Prostate gland (tissue), 2 donors: ENCODE results near the gene CCDC124. TPM values are rescaled to one million over a fixed set of nuclear protein-coding genes. Genes with fewer than 3 reads are reported as not detected.

Source experiments
- DNase-seq: peaks from one replicate; pipeline ENCODE4 v3.0.0-alpha.2; 2019; ENCODE audit warnings: low spot score
- H3K27ac ChIP-seq, 2 donors: fragments of 200-600 bp; sonication (generic); 2 replicates each; pipeline ENCODE4 v1.5.1; 2017 to 2019
- H3K27me3 ChIP-seq: fragments of 200-600 bp; sonication (generic); replicated peaks from 2 replicates; pipeline ENCODE4 v1.5.1; 2019; ENCODE audit not compliant: insufficient read depth
- H3K36me3 ChIP-seq, 2 donors: fragments of 200-600 bp; sonication (generic); 1 replicate in 1 of 2; 2 replicates in 1 of 2; pipeline versions ENCODE4 v1.5.1 to v1.8.1; 2017 to 2019
- H3K4me1 ChIP-seq: fragments of 200-600 bp; sonication (generic); replicated peaks from 2 replicates; pipeline ENCODE4 v1.5.1; 2019
- H3K4me3 ChIP-seq, 2 donors: fragments of 200-600 bp; sonication (generic); 2 replicates each; pipeline ENCODE4 v1.5.1; 2017 to 2019
- H3K9me3 ChIP-seq: fragments of 200-600 bp; sonication (generic); 2 replicates; pipeline ENCODE4 v1.5.1; 2017
- POLR2A ChIP-seq: fragments of 450-650 bp; IDR thresholded peaks from one replicate; pipeline ENCODE4 v1.6.1; 2016; ENCODE audit warnings: antibody characterized with exemption, mild to moderate bottlenecking
- POLR2AphosphoS5 ChIP-seq: sonication (generic); formaldehyde crosslinking; IDR thresholded peaks from one replicate; pipeline ENCODE4 v1.6.1; 2017; ENCODE audit warnings: antibody characterized with exemption
- WGBS: methylation state at CpG from one replicate; pipeline ENCODE4 v1.1.5; 2018; 5-methylcytosine and 5-hydroxymethylcytosine counted together
- intact Hi-C: fragments of 100-400 bp; cut with DNase I; formaldehyde crosslinking; loops from one replicate; pipeline ENCODE4 v1.14.2; 2022
- total RNA-seq, 2 donors: library from RNA; depleted of rRNA; stranded (reverse); fragments of >200 nt; gene quantifications; one replicate each; pipeline ENCODE4 v1.1.0, GENCODE V29; 2016
- TF ChIP-seq, protein P1 (sequence below), 4 experiments: fragments of 200-600 bp in 2 of 4; fragments of 450-650 bp in 2 of 4; sonication (generic) in 2 of 4; IDR thresholded peaks; 1 replicate in 3 of 4; 2 replicates in 1 of 4; pipeline ENCODE4 v1.5.1; 2016 to 2019; ENCODE audit warnings: antibody characterized with exemption in 4 of 4, mild to moderate bottlenecking in 2 of 4, moderate library complexity in 2 of 4

The CCDC124 gene
- total RNA-seq, 2 donors from 2014 or later = 48.7 to 52.2 TPM

DNA sequence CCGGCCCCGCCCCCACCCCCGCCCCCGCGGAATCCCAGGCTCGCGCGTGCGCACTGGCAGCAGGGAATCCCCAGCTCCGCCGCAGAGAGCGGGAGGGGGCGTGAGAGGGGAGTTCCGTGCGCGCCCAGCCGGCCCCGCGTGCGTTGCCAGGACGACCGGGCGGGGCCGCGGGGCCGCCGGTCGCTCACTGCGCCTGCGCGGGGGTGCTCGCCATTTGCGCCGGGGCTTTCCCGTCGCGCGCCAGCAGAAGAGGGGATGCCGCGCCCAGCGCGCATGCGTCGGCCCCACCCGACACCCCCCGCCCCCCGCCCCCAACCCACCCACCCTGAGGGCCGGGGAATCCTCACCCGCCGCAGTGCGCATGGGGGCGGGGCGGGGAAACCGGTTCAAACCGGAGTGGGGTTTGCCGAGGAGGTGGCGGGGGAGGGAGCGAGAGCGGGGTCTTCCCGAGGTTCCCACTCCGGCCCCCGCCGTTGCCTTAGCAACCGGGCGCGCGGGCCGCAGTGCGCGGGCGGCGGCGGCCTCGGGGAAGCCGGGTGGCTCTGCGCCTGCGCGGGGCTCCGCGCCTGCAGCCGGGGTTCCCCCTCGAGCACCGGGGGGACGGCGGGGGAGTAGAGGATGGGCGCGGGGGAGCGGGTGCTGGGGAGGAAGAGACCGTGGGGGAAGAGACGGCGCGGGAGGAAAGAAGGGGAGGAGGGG is 15.1 kb downstream of the CCDC124 start:
- H3K36me3 ChIP-seq = no peaks in the 10 kb centered on the region
- peak overlapping the region; percentile 74 for H3K4me3 ChIP-seq
- WGBS = under 1% methylated on average over 56 of the region's 92 CpGs
- H3K9me3 ChIP-seq = no peaks in the 10 kb centered on the region
- H3K27ac ChIP-seq = peak overlapping the region; percentile 38 to 59
- no peaks in the 10 kb centered on the region for H3K4me1 ChIP-seq
- peak; percentile 58 for TF ChIP-seq POLR2AphosphoS5
- TF ChIP-seq POLR2A = no peak
- intact Hi-C loops = loop anchor here (10.0 kb wide), 1 partner anchor 107 kb away; no protein-coding TSS in a partner anchor
- peak; percentile 87 for DNase-seq
- H3K27me3 ChIP-seq = peaks cover 15% of the 10 kb centered on the region

DNA sequence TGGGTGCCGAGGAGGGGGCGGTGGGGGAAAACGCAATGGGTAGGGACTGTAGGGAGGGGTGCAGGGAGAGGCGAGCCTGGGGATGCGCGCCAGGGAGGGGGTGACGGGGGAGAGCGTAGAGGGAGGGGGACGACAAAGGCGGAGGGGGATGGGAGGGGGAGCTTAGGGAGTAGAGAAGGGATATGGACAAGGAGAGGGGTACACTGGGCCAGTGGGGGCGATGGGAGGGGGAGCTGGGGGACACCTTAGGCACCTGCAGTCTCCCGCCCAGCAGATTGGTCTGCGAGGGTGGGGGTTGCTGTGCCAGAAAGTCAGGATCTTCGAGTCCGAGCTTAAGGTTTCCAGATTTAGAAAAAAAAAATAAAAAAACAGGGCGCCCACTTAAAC is 15.7 kb downstream of the CCDC124 start:
- TF ChIP-seq, protein P1, sequence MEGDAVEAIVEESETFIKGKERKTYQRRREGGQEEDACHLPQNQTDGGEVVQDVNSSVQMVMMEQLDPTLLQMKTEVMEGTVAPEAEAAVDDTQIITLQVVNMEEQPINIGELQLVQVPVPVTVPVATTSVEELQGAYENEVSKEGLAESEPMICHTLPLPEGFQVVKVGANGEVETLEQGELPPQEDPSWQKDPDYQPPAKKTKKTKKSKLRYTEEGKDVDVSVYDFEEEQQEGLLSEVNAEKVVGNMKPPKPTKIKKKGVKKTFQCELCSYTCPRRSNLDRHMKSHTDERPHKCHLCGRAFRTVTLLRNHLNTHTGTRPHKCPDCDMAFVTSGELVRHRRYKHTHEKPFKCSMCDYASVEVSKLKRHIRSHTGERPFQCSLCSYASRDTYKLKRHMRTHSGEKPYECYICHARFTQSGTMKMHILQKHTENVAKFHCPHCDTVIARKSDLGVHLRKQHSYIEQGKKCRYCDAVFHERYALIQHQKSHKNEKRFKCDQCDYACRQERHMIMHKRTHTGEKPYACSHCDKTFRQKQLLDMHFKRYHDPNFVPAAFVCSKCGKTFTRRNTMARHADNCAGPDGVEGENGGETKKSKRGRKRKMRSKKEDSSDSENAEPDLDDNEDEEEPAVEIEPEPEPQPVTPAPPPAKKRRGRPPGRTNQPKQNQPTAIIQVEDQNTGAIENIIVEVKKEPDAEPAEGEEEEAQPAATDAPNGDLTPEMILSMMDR (IDR thresholded peaks at IDR 0.05) = no peak
- no peak for TF ChIP-seq POLR2A
- no peak for TF ChIP-seq POLR2AphosphoS5
- no peak for DNase-seq
- H3K4me1 ChIP-seq = no peaks in the 10 kb centered on the region
- H3K27me3 ChIP-seq = peaks cover 18% of the 10 kb centered on the region
- no peaks in the 10 kb centered on the region for H3K9me3 ChIP-seq
- H3K27ac ChIP-seq = no peak overlapping the region
- intact Hi-C loops = loop anchor here (10.0 kb wide), 1 partner anchor 106 kb away; no protein-coding TSS in a partner anchor
- 1% methylated on average over 15 of the region's 16 CpGs for WGBS
- no peaks in the 10 kb centered on the region for H3K36me3 ChIP-seq
- H3K4me3 ChIP-seq = peak overlapping the region; percentile 74

DNA sequence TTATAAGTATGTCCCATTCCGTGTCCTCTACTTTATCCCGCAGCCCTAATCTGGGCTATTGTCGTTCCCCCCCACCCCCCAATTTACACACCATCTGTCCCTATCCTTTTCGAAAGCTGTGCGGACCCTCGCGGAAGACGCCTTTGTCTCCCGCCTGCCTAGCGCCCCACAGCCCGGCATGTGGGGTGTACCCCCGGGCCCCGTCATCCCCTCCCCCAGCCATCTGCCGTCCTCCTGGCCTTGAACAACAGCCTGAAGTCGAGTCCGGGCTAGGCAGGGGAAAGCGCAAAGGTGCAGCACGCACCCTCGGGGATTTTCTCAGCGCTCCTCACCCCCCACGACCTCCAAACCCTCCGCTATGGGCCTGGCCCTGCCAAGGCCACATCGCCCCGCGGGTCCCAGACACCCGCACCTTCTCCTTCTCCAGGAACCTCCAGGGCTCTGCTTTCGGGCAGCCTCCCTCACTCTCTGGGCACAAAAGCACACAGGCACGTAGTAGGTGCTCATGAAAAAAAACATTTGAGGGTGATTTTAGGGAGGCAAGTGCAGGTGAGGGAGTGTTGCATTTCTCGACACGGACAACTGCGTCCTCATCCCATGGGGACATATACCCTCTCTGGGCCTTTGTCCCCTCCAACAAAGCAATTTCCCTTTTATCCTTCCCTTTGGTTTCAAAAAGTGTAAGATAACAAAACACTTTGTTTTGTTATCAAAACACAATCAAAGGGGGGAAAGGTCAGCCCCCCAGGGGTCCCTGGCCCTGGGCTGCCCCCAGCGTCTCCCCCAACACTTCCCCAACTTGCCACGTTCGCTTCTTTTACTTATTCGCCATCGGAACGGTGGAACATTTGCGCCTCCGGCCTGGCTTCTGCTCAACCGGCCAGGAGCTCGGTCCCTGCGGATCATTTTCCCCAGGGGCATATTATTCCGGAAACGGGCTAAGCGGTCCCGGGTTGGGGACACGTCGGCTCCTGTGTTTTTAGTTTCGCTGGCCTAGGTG is 16.4 kb downstream of the CCDC124 start:
- no peak overlapping the region for H3K4me3 ChIP-seq
- intact Hi-C loops = loop anchor here (10.0 kb wide), 1 partner anchor 106 kb away; no protein-coding TSS in a partner anchor
- no peaks in the 10 kb centered on the region for H3K4me1 ChIP-seq
- no peaks in the 10 kb centered on the region for H3K36me3 ChIP-seq
- H3K27ac ChIP-seq = no peak overlapping the region
- TF ChIP-seq POLR2AphosphoS5 (no peak), POLR2A (no peak)
- TF ChIP-seq, protein P1 (IDR thresholded peaks at IDR 0.05) = no peak
- DNase-seq = no peak
- WGBS = 37% methylated on average over 49 of the region's 49 CpGs
- H3K9me3 ChIP-seq = no peaks in the 10 kb centered on the region
- peaks cover 18% of the 10 kb centered on the region for H3K27me3 ChIP-seq

DNA sequence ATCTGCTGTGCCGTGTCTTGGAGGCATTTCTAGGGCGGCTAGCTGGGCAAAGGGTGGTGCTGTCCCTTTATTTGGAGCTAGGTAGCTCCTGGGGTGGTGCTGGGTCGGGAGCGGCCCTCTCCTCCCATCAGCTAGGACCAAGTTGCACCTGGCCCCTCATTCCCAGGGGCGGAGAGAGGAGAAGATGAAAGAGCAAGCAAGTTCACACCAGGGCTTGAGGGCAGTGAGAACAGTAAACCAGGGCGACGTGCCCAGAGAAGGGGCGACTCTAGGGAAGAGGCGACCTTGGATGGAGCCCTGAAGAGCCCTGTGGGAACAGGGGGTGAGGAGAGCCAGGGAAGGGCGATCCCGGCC is 17.1 kb downstream of the CCDC124 start:
- WGBS = 22% methylated on average over 11 of the region's 11 CpGs
- intact Hi-C loops = loop anchor here (10.0 kb wide), 1 partner anchor 105 kb away; no protein-coding TSS in a partner anchor

More for the DNA sequence above, 17.1 kb downstream of the CCDC124 start:
- Histone ChIP-seq H3K27me3 (peaks cover 18% of the 10 kb centered on the region), H3K36me3 (no peaks in the 10 kb centered on the region), H3K27ac (no peak overlapping the region), H3K9me3 (no peaks in the 10 kb centered on the region), H3K4me3 (no peak overlapping the region), H3K4me1 (no peaks in the 10 kb centered on the region)
- DNase-seq = no peak
- TF ChIP-seq, protein P1 (IDR thresholded peaks at IDR 0.05) = no peak
- no peak for TF ChIP-seq POLR2AphosphoS5
- no peak for TF ChIP-seq POLR2A
